GM12878 (cell line): ENCODE measurements around the gene SORCS2. TPM values are rescaled to one million over a fixed set of nuclear protein-coding genes. Genes with fewer than 3 reads are reported as not detected.

ENCODE experiments used
- ATAC-seq: fragments of 200-7000 bp; cut with Tn5 transposase; 3 replicates; pipeline ENCODE4 v1.9.1; 2020; ENCODE audit warnings: mild to moderate bottlenecking, moderate library complexity
- BruUV-seq: library from RNA; stranded (reverse); fragments of 400-500 nt; replicated peaks from 2 replicates; lab custom pipeline; 2021; lab: Mats Ljungman, UMichigan
- CTCF ChIA-PET: fragments of 300-600 bp; sonication (Branson Sonifier 250); formaldehyde crosslinking; extraction: SDS; loops from one replicate; lab custom pipeline; 2021; ENCODE audit warnings: inconsistent platforms; lab: Yijun Ruan, JAX
- POLR2A ChIA-PET: fragments of 350-600 bp; formaldehyde crosslinking; extraction: SDS; loops from one replicate; lab custom pipeline; 2021; ENCODE audit warnings: inconsistent platforms; lab: Charles Lee
- RAD21 ChIA-PET: fragments of 300-600 bp; sonication (Branson Sonifier 250); formaldehyde crosslinking; loops from one replicate; lab custom pipeline; 2023; ENCODE audit warnings: antibody characterized with exemption; ENCODE audit not compliant: unreplicated experiment; lab: Charles Lee
- SMC1A ChIA-PET: fragments of 300-600 bp; sonication (Branson Sonifier 250); formaldehyde crosslinking; loops from one replicate; lab custom pipeline; 2023; ENCODE audit not compliant: unreplicated experiment, uncharacterized antibody; lab: Charles Lee
- DNase-seq: peaks from one replicate; pipeline ENCODE4 v3.0.0-alpha.2; 2011; ENCODE audit warnings: low read depth, low spot score
- FAIRE-seq: peaks from 3 replicates; lab custom pipeline; 2011; peaks lifted over from hg19 to GRCh38; lab: Jason Lieb, UNC
- H2AFZ ChIP-seq: 2 replicates; pipeline ENCODE4 v1.6.0; 2011; ENCODE audit warnings: low read depth, low read length, control low read depth; ENCODE audit not compliant: control insufficient read depth
- H3K27ac ChIP-seq: 2 replicates; pipeline ENCODE4 v1.5.1; 2011; ENCODE audit warnings: control low read depth; ENCODE audit not compliant: control insufficient read depth, insufficient read depth
- H3K27me3 ChIP-seq, 2 experiments: replicated peaks in 1 of 2; 2 replicates each; pipeline versions ENCODE4 v1.6.0 to v1.6.1; 2011; ENCODE audit warnings: low read length in 1 of 2; ENCODE audit not compliant: control insufficient read depth in 2 of 2, insufficient read depth in 2 of 2
- H3K36me3 ChIP-seq, 2 experiments: 2 replicates each; pipeline ENCODE4 v1.5.1; 2011; ENCODE audit warnings: low read length in 1 of 2; ENCODE audit not compliant: control insufficient read depth in 2 of 2, insufficient read depth in 2 of 2
- H3K4me1 ChIP-seq: 2 replicates; pipeline ENCODE4 v1.6.1; 2011; ENCODE audit warnings: mild to moderate bottlenecking, low read length, moderate library complexity, mixed read lengths; ENCODE audit not compliant: control insufficient read depth, insufficient read depth
- H3K4me2 ChIP-seq: 2 replicates; pipeline ENCODE4 v1.6.0; 2011; ENCODE audit warnings: control low read depth; ENCODE audit not compliant: control insufficient read depth, insufficient read depth
- H3K4me3 ChIP-seq: fragments of 200-600 bp; sonication (generic); 2 replicates; pipeline ENCODE4 v1.5.1; 2016
- H3K79me2 ChIP-seq: 2 replicates; pipeline ENCODE4 v1.6.0; 2011; ENCODE audit warnings: low read length; ENCODE audit not compliant: control insufficient read depth, insufficient read depth
- H3K9ac ChIP-seq: 2 replicates; pipeline ENCODE4 v1.8.0; 2011; ENCODE audit warnings: low read length, control low read depth, mixed read lengths; ENCODE audit not compliant: control insufficient read depth, insufficient read depth
- H3K9me3 ChIP-seq: replicated peaks from 3 replicates; pipeline ENCODE4 v1.5.1; 2011; ENCODE audit warnings: mild to moderate bottlenecking, low read length; ENCODE audit not compliant: control insufficient read depth, insufficient read depth
- H4K20me1 ChIP-seq: 2 replicates; pipeline ENCODE4 v1.6.0; 2011; ENCODE audit not compliant: control insufficient read depth, insufficient read depth
- BRCA1 ChIP-seq: IDR thresholded peaks from 2 replicates; pipeline ENCODE4 v1.6.1; 2011; ENCODE audit warnings: low read depth, low read length, improper control_type of control experiment
- E2F8 ChIP-seq: fragments of 450-650 bp; IDR thresholded peaks from 2 replicates; pipeline ENCODE4 v1.6.1; 2018; ENCODE audit warnings: mild to moderate bottlenecking, low read depth, moderate library complexity; ENCODE audit not compliant: partially characterized antibody
- EZH2 ChIP-seq: IDR thresholded peaks from 2 replicates; pipeline ENCODE4 v1.6.1; 2012; ENCODE audit warnings: low read depth, mild to moderate bottlenecking, control low read depth, inconsistent platforms, low read length, borderline replicate concordance; ENCODE audit not compliant: control insufficient read depth
- HDAC6 ChIP-seq: fragments of 200-600 bp; sonication (generic); IDR thresholded peaks from one replicate; pipeline ENCODE4 v1.8.0; 2017; ENCODE audit warnings: antibody characterized with exemption; ENCODE audit not compliant: unreplicated experiment
- IKZF1 ChIP-seq: fragments of 450-650 bp; conservative IDR thresholded peaks from 2 replicates; pipeline ENCODE4 v1.6.1; 2017; ENCODE audit warnings: antibody characterized with exemption, mild to moderate bottlenecking
- LARP7 ChIP-seq: fragments of 450-650 bp; IDR thresholded peaks from 2 replicates; pipeline ENCODE4 v1.6.1; 2017; ENCODE audit warnings: mild to moderate bottlenecking
- MEF2A ChIP-seq: IDR thresholded peaks from 2 replicates; pipeline ENCODE4 v1.6.1; 2011; ENCODE audit warnings: low read depth, mild to moderate bottlenecking, low read length, moderate library complexity; ENCODE audit not compliant: insufficient read depth
- POU2F2 ChIP-seq: IDR thresholded peaks from 3 replicates; pipeline ENCODE4 v1.6.1; 2011; ENCODE audit warnings: low read depth, mild to moderate bottlenecking, low read length, borderline replicate concordance
- RAD21 ChIP-seq: IDR thresholded peaks from 2 replicates; pipeline ENCODE4 v1.6.1; 2011; ENCODE audit warnings: mild to moderate bottlenecking, low read depth, low read length, moderate library complexity; ENCODE audit not compliant: insufficient read depth
- RCOR1 ChIP-seq: conservative IDR thresholded peaks from 2 replicates; pipeline ENCODE4 v1.6.1; 2012; ENCODE audit warnings: low read depth, low read length, improper control_type of control experiment
- RUNX3 ChIP-seq: IDR thresholded peaks from 2 replicates; pipeline ENCODE4 v1.6.1; 2012; ENCODE audit warnings: low read length, inconsistent platforms
- SP1 ChIP-seq: IDR thresholded peaks from one replicate; pipeline ENCODE4 v1.6.1; 2011; ENCODE audit warnings: low read depth, low read length
- STAT3 ChIP-seq: IDR thresholded peaks from 2 replicates; pipeline ENCODE4 v1.6.1; 2011; ENCODE audit warnings: low read depth, low read length, improper control_type of control experiment
- SUPT20H ChIP-seq: IDR thresholded peaks from 2 replicates; pipeline ENCODE4 v1.6.1; 2011; ENCODE audit warnings: low read depth, mild to moderate bottlenecking, low read length, moderate library complexity, borderline replicate concordance; ENCODE audit not compliant: control insufficient read depth
- TCF7 ChIP-seq: IDR thresholded peaks from 2 replicates; pipeline ENCODE4 v1.6.1; 2014; ENCODE audit warnings: antibody characterized with exemption, borderline replicate concordance
- YBX1 ChIP-seq: fragments of 450-650 bp; IDR thresholded peaks from 2 replicates; pipeline ENCODE4 v1.6.1; 2016; ENCODE audit warnings: antibody characterized with exemption
- ZBTB40 ChIP-seq: fragments of 450-650 bp; IDR thresholded peaks from 2 replicates; pipeline ENCODE4 v1.6.1; 2016; ENCODE audit warnings: mild to moderate bottlenecking, moderate library complexity, borderline replicate concordance
- ZNF622 ChIP-seq: fragments of 450-650 bp; IDR thresholded peaks from 2 replicates; pipeline ENCODE4 v1.6.1; 2017; ENCODE audit warnings: mild to moderate bottlenecking, inconsistent platforms
- WGBS: methylation state at CpG from one replicate; pipeline ENCODE4 v1.1.6; 2016; ENCODE audit warnings: low lambda C conversion rate; ENCODE audit not compliant: insufficient replicate concordance, insufficient coverage; ENCODE audit errors: missing lambda C conversion rate; 5-methylcytosine and 5-hydroxymethylcytosine counted together
- in situ Hi-C: fragments of 300-500 bp; cut with MboI; formaldehyde crosslinking; loops from 9 replicates; pipeline ENCODE4 v1.14.3; 2018; ENCODE audit warnings: mixed read lengths
- intact Hi-C: fragments of 100-400 bp; cut with micrococcal nuclease; formaldehyde crosslinking; loops from one replicate; pipeline ENCODE4 v1.14.2; 2022; ENCODE audit not compliant: unreplicated experiment
- polyA plus RNA-seq, 11 experiments: library from polyadenylated mRNA; depleted of rRNA in 4 of 11; unstranded in 6 of 11; stranded (reverse) in 5 of 11; fragments of >200 nt; fragmentation: Nextera tagmentation in 4 of 11; fragmentation: Illumina TruSeq in 1 of 11; extraction: Ambion mirVana in 4 of 11; extraction: Trizol in 1 of 11; gene quantifications; 1 replicate in 1 of 11; 2 replicates in 10 of 11; pipeline versions ENCODE4 v1.2.1 to v1.2.3, GENCODE V29; 2011 to 2016; ENCODE audit warnings: inconsistent platforms in 2 of 11, missing spikeins in 2 of 11, low read depth in 1 of 11
- total RNA-seq, 4 experiments: library from RNA; depleted of rRNA in 3 of 4; stranded (reverse); fragments of >200 nt in 3 of 4; fragmentation: Illumina TruSeq in 1 of 4; extraction: Trizol in 1 of 4; gene quantifications; 2 replicates each; pipeline versions ENCODE4 v1.2.1 to v1.2.3, GENCODE V29; 2013 to 2021

Gene SORCS2
- total and polyA plus RNA-seq, 10 of the 15 experiments (the other 5 are each of a cell fraction or from before 2014, with no cell fraction given): 0.01 to 0.15 (median 0.05) TPM; not detected in 5

- H3K4me1 ChIP-seq: no peaks in the 10 kb centered on the region
- SMC1A ChIA-PET: no interaction called here
- FAIRE-seq (no peak), DNase-seq (no peak)
- H3K4me3 ChIP-seq: no peak overlapping the region
- no peak overlapping the region for H3K4me2 ChIP-seq
- POLR2A ChIA-PET: no interaction called here
- H3K9me3 ChIP-seq: no peaks in the 10 kb centered on the region
- in situ Hi-C loops: loop anchor here (10.0 kb wide), 1 partner anchor 523 kb away; the partner anchor contains the start of gene SORCS2
- no peaks in the 10 kb centered on the region for H3K36me3 ChIP-seq
- peaks cover 0 to 4% of the 10 kb centered on the region in 2 experiments; a peak in 2 of 4 replicates for H3K27me3 ChIP-seq
- H3K27ac ChIP-seq: no peak overlapping the region
- TF ChIP-seq MEF2A (no peak), ZNF622 (no peak), SP1 (no peak), POU2F2 (no peak), E2F8 (no peak), EZH2 (no peak), HDAC6 (no peak), BRCA1 (no peak), RUNX3 (no peak), STAT3 (no peak), YBX1 (no peak), RAD21 (no peak), ZBTB40 (no peak), RCOR1 (no peak), LARP7 (no peak), IKZF1 (no peak), TCF7 (no peak), SUPT20H (no peak)
- TF ChIP-seq, all 136 proteins: peak for 0
- WGBS: 20% methylated on average over 21 of the region's 24 CpGs
- Histone ChIP-seq H2AFZ (no peak overlapping the region), H4K20me1 (no peaks in the 10 kb centered on the region), H3K79me2 (no peaks in the 10 kb centered on the region), H3K9ac (no peak overlapping the region)
- BruUV-seq: no TSS peak
- intact Hi-C loops: loop anchor here (10.0 kb wide), 1 partner anchor 533 kb away; no protein-coding TSS in a partner anchor
- RAD21 ChIA-PET: no interaction called here
- no peak for ATAC-seq
- CTCF ChIA-PET: no interaction called here
Measured at GRCh38 chr4:7717946-7718490, 525.7 kb downstream of the SORCS2 start.
